ENCODE data around the gene CEP19. TPM values are rescaled to one million over a fixed set of nuclear protein-coding genes. Genes with fewer than 3 reads are reported as not detected.
A peak's percentile ranks its signal among the peaks of the same experiment; 100 is the strongest.

CEP19 gene
- total RNA-seq, 2 donors from 2014 or later: 3.1 to 4.5 TPM

DNA sequence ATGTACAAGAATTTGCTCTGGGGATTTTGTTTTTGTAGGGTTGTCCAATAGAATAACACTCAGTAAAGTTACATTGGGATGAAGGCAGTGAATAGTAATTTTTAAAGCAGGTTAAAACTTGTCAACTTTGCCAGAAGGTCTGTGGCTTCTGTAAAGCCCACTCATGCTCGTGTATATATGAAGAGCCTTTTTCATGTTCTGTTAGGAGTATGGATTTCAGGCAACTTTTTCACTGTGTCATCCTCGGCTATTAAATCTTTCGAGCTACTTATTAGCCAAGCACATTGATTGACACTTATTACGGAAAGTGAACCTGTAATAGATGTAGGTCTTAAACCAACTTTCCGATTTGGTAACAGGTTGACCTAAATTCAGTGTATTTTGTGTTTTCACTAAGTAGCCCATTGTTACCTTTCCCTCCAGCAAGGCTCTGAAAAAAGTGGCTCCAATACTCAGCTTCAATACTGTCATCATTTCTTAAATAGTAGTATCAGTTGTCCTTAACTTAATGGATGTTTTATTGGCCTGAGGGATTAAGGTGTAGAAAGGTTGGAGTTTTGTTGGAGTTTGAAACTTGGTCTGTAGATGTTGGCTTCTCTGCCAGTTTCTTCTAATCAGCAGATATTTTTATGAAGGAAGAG, 29.3 kb upstream of the CEP19 start:
- Mint-ChIP-seq H3K36me3 (ENCODE audit: low read depth) (peaks cover 25% of the 10 kb centered on the region), H3K27me3 (ENCODE audit: insufficient read depth) (no peaks in the 10 kb centered on the region), H3K9me3 (peaks cover 6% of the 10 kb centered on the region), H3K4me1 (peaks cover 4% of the 10 kb centered on the region), H3K4me3 (peak overlapping the region; percentile 92), H3K27ac (peak overlapping the region; percentile 99)
- H3K9ac ChIP-seq (ENCODE audit: extremely low read depth, low read length, poor library complexity, severe bottlenecking): peak overlapping the region; percentile 94
- no peaks in the 10 kb centered on the region for H3K4me1 ChIP-seq (ENCODE audit: control insufficient read depth, insufficient read depth, low read length)
- H3K36me3 ChIP-seq (ENCODE audit: control insufficient read depth, insufficient read depth, low read length): peaks cover 14% of the 10 kb centered on the region
- H3K4me3 ChIP-seq (ENCODE audit: low read length): peak overlapping the region; percentile 98
- no peaks in the 10 kb centered on the region for H3K27me3 ChIP-seq (ENCODE audit: control insufficient read depth, insufficient read depth, low read length, poor library complexity, severe bottlenecking)
- DNase-seq: no peak
- H3K27ac ChIP-seq (ENCODE audit: low read depth, low read length): no peak overlapping the region
- TF ChIP-seq, protein P1, sequence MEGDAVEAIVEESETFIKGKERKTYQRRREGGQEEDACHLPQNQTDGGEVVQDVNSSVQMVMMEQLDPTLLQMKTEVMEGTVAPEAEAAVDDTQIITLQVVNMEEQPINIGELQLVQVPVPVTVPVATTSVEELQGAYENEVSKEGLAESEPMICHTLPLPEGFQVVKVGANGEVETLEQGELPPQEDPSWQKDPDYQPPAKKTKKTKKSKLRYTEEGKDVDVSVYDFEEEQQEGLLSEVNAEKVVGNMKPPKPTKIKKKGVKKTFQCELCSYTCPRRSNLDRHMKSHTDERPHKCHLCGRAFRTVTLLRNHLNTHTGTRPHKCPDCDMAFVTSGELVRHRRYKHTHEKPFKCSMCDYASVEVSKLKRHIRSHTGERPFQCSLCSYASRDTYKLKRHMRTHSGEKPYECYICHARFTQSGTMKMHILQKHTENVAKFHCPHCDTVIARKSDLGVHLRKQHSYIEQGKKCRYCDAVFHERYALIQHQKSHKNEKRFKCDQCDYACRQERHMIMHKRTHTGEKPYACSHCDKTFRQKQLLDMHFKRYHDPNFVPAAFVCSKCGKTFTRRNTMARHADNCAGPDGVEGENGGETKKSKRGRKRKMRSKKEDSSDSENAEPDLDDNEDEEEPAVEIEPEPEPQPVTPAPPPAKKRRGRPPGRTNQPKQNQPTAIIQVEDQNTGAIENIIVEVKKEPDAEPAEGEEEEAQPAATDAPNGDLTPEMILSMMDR (conservative IDR thresholded peaks at IDR 0.05): no peak
- 65 to 73% methylated on average over 4 to 5 of the region's 5 CpGs for WGBS, 2 experiments (ENCODE audit: insufficient coverage in 1 of 2, insufficient read length in 1 of 2)
- peaks cover 6% of the 10 kb centered on the region for H3K9me3 ChIP-seq (ENCODE audit: control insufficient read depth, low read length)

DNA sequence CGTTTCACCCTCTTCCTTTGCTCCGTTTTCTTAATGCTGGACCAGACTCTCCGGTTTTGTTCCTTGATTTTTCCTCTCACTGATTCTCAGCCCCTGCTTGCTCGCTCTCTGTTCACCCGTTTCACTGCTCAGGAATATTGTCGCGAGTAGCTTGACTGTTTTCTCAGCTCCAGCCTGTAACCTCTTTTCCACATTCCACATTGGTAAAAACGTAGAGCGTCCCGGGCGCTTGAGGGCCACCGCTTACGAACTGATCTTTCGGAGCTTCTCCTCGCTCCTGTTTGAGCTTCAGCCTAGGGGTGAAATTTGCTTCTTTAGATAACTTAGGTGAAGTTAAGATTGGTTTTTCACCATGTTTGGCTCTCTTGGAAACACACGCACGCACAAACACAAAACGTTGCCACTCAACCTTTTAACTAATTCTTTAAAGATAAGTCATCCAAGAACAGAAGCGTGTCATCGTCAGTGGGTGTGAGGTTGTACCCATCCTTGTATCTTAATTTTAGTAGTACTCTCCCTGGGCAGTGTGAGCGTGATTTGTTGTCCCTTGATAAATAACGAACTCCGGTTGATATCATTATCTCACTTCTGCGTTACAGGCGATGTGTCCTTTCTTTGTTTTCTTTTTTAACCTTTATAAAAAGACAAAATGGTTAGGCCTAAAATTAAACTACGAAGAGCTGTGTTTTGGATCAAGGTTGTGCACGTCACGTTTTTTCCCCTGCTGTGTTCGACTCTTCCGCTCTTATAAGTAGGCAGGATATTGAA, 28.6 kb upstream of the CEP19 start:
- peaks cover 6% of the 10 kb centered on the region for H3K9me3 ChIP-seq (ENCODE audit: control insufficient read depth, low read length)
- DNase-seq: no peak

DNA sequence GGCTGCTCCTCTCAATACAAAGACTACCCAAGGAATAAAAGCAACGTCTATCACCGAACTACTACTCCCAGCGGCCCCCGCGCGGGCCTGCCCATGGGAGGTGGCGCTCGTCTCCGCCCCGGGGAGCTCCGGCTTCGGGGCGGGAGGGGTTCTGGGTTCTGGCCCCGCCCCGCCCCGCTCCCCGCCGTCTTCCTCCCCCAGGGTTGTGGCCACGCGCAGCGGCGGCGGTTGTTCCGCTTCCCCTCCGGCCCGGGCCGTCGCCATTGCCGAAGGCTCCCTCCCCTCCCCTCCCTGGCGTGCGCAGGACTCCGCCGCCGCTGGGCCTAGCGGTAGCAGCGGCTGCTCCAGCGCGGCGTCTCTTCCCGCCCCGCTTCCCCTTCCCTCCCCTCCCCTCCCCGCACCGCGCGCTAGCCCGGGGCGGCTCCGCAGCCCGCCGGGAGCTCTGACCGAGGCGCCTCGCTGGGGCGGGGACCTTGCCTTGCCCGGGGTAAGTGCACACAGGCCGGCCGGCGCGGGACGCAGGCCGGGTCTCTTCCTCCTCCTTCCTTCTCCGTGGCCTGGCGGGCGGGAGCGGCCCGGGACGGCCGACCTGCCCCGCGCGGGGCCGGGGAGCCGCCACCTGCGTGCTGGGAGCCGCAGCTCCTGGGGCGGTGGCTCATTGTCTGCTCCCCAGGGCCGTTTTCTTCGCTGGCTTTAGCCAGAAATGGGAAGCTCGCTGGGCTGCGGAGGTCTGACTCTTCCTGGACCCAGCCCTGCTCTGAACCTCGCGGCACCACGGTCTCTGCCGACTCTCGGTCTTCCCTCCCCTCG, 27.8 kb upstream of the CEP19 start, which contains the start of gene PAK2:
TSS of gene PAK2 (plus strand) at position 187 of the 810 bp plus-strand sequence. CDS start 42,790 bp downstream, outside the sequence.
- WGBS, 2 experiments (ENCODE audit: insufficient coverage in 1 of 2, insufficient read length in 1 of 2): 0 to 1% methylated on average over 22 to 86 of the region's 86 CpGs
- Mint-ChIP-seq H3K36me3 (ENCODE audit: low read depth) (peaks cover 24% of the 10 kb centered on the region), H3K9me3 (peaks cover 11% of the 10 kb centered on the region), H3K4me3 (peak within 1 kb of the TSS; percentile 92), H3K27ac (peak within 1 kb of the TSS; percentile 99), H3K4me1 (peaks cover 4% of the 10 kb centered on the region), H3K27me3 (ENCODE audit: insufficient read depth) (no peaks in the 10 kb centered on the region)
- Histone ChIP-seq H3K27ac (ENCODE audit: low read depth, low read length) (peak within 1 kb of the TSS; percentile 95), H3K36me3 (ENCODE audit: control insufficient read depth, insufficient read depth, low read length) (peaks cover 10% of the 10 kb centered on the region), H3K27me3 (ENCODE audit: control insufficient read depth, insufficient read depth, low read length, poor library complexity, severe bottlenecking) (no peaks in the 10 kb centered on the region), H3K9me3 (ENCODE audit: control insufficient read depth, low read length) (peaks cover 6% of the 10 kb centered on the region), H3K4me3 (ENCODE audit: low read length) (peak within 1 kb of the TSS; percentile 98), H3K9ac (ENCODE audit: extremely low read depth, low read length, poor library complexity, severe bottlenecking) (peak within 1 kb of the TSS; percentile 94), H3K4me1 (ENCODE audit: control insufficient read depth, insufficient read depth, low read length) (no peaks in the 10 kb centered on the region)
- peak; percentile 94 for DNase-seq
- TF ChIP-seq, protein P1 (conservative IDR thresholded peaks at IDR 0.05): peak; percentile 27

More for the DNA sequence above, 28.6 kb upstream of the CEP19 start:
- Histone ChIP-seq H3K4me3 (ENCODE audit: low read length) (peak overlapping the region; percentile 98), H3K27me3 (ENCODE audit: control insufficient read depth, insufficient read depth, low read length, poor library complexity, severe bottlenecking) (no peaks in the 10 kb centered on the region), H3K9ac (ENCODE audit: extremely low read depth, low read length, poor library complexity, severe bottlenecking) (peak overlapping the region; percentile 94), H3K4me1 (ENCODE audit: control insufficient read depth, insufficient read depth, low read length) (no peaks in the 10 kb centered on the region), H3K27ac (ENCODE audit: low read depth, low read length) (peak overlapping the region; percentile 95), H3K36me3 (ENCODE audit: control insufficient read depth, insufficient read depth, low read length) (peaks cover 8% of the 10 kb centered on the region)
- H3K27ac Mint-ChIP-seq: peak overlapping the region; percentile 99
- H3K27me3 Mint-ChIP-seq (ENCODE audit: insufficient read depth): no peaks in the 10 kb centered on the region
- H3K9me3 Mint-ChIP-seq: peaks cover 9% of the 10 kb centered on the region
- 0 to 1% methylated on average over 12 to 30 of the region's 30 CpGs for WGBS, 2 experiments (ENCODE audit: insufficient coverage in 1 of 2, insufficient read length in 1 of 2)
- H3K4me1 Mint-ChIP-seq: peaks cover 4% of the 10 kb centered on the region
- H3K36me3 Mint-ChIP-seq (ENCODE audit: low read depth): peaks cover 22% of the 10 kb centered on the region
- peak overlapping the region; percentile 92 for H3K4me3 Mint-ChIP-seq
- TF ChIP-seq, protein P1 (conservative IDR thresholded peaks at IDR 0.05): no peak
